GM12891 (cell line): ENCODE results near the gene GP1BB.

Experiments used
- POLR2A ChIP-seq: IDR thresholded peaks from 2 replicates; pipeline ENCODE4 v1.6.1; 2011; ENCODE audit warnings: low read depth, low read length, control low read depth
- POLR2AphosphoS5 ChIP-seq: IDR thresholded peaks from 2 replicates; pipeline ENCODE4 v1.6.1; 2011; ENCODE audit warnings: low read depth, low read length, control low read depth
- SPI1 ChIP-seq: IDR thresholded peaks from 2 replicates; pipeline ENCODE4 v1.6.1; 2011; ENCODE audit warnings: low read depth, low read length, control low read depth

DNA sequence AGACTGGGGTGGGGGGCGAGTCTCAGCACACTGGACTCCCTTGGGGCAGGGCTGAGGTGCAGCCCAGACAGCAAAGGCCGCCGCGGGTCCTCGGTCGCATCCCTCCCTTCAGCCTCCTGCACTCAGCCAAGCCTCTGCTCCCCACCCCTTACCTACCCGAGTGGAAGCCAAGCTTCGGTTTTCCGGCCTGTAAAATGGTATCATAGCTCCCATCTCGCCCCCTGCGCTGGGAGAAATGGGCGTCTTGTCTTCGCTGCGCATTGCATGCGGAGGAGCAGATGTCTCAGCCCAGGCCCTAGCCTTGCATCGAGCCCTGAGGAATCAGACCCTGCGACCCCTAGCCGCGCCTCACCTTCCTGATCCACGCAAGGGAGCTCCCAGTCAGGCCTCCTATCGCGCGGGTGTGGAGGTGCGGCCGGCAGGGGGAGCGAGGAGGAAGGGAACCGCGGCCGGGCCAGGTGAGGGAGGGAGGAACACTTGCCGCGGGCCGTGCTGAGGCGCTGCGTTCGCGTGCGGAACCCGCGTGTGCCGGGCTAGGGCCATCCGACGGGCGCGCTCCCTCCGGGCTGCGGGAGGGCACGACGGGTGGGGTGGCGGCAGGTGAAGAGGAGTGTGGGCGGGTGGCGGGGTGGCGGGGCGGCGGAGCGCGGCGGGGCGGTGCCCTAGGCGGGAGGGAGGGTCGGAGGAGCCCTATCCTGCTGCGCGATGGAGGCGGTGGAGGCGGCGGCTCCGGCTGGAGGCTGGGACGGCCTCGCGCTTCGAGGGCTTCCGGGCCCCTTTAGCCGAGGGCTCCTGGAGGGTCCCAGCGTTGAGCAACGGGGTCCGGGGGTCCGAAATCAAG is 33.2 kb downstream of the GP1BB start:
- TF ChIP-seq POLR2A (no peak), SPI1 (no peak), POLR2AphosphoS5 (no peak)
